Activated T-cell treated with anti-CD3 and anti-CD28 coated beads, Interleukin-2, amount 50 U/mL, for 72 hours (primary cell): ENCODE results near the gene SERPINB7. TPM values are rescaled to one million over a fixed set of nuclear protein-coding genes. Genes with fewer than 3 reads are reported as not detected.
A peak's percentile ranks its signal among the peaks of the same experiment; 100 is the strongest.

Source experiments
- ATAC-seq, 2 donors: fragments of 150-1000 bp; cut with Tn5 transposase; replicated peaks in 1 of 2; 2 replicates each; pipeline ENCODE4 v1.10.0; 2021; ENCODE audit warnings: moderate library complexity in 2 of 2, mild to moderate bottlenecking in 1 of 2
- DNase-seq, 2 donors: peaks; one replicate each; pipeline ENCODE4 v3.0.0; 2021 to 2022; ENCODE audit warnings: mixed read lengths in 1 of 2
- H3K27ac Mint-ChIP-seq: one replicate; pipeline ENCODE4 v1.8.0; 2022; ENCODE audit warnings: mild to moderate bottlenecking, moderate library complexity, mixed read lengths
- H3K27me3 Mint-ChIP-seq: one replicate; pipeline ENCODE4 v1.8.0; 2022; ENCODE audit warnings: low read depth, mixed read lengths
- H3K36me3 Mint-ChIP-seq, 2 donors: one replicate each; pipeline ENCODE4 v1.8.0; 2022; ENCODE audit warnings: mixed read lengths in 2 of 2, mild to moderate bottlenecking in 1 of 2; ENCODE audit not compliant: insufficient read depth in 2 of 2
- H3K4me1 Mint-ChIP-seq: one replicate; pipeline ENCODE4 v1.8.0; 2022; ENCODE audit warnings: low read depth, mixed read lengths
- H3K4me3 Mint-ChIP-seq, 2 donors: one replicate each; pipeline ENCODE4 v1.8.0; 2022; ENCODE audit warnings: mild to moderate bottlenecking in 2 of 2, mixed read lengths in 2 of 2, moderate library complexity in 2 of 2
- H3K9me3 Mint-ChIP-seq, 2 donors: one replicate each; pipeline ENCODE4 v1.8.0; 2022; ENCODE audit warnings: mixed read lengths in 2 of 2
- total RNA-seq, 2 donors: library from RNA; stranded (reverse); gene quantifications; one replicate each; pipeline ENCODE4 v1.2.3, GENCODE V29; 2022

Gene SERPINB7
- total RNA-seq, 2 donors from 2014 or later, result not detected

DNA sequence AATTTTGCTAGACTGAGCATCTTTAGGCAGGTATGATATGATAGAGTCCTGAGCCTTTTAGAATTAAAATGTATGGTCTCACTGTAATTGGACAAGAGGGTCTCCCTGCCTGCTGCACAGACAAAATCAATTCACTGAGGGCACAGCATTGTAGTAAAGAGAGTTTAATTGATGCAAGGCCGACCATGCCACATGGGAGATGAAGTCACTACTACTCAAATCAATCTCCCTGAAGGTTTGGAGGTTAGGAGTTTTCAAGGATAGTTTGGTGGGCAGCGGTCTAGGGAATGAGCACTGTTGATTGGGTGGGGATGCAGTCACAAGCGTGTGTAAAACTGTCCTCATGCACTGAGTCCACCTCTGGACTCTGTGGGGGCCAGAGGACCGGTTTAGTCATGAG is 26.1 kb downstream of the SERPINB7 start:
- no peaks in the 10 kb centered on the region for H3K36me3 Mint-ChIP-seq
- no peaks in the 10 kb centered on the region for H3K27me3 Mint-ChIP-seq
- ATAC-seq, result no peak

DNA sequence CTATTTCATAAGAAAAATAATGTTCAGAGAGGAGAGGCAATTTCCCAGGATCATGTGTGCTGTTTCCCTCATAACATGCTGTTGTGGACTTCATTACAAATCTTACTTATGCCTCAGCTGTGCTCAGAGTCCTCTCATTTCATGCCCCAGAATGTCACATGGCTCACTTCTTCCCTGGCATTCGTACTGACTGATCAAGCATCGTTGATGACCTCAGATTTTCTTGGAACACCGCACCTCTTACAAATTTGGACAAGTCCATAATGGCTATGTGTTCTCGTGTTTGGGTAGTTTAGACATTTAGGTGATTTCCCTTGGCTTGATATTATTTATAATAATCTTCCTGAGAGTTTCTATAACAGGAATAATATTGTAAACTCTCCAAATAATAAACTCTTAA is 32.9 kb downstream of the SERPINB7 start:
- Mint-ChIP-seq H3K4me1 (no peaks in the 10 kb centered on the region), H3K9me3 (no peaks in the 10 kb centered on the region), H3K36me3 (no peaks in the 10 kb centered on the region), H3K27ac (no peak overlapping the region), H3K27me3 (no peaks in the 10 kb centered on the region), H3K4me3 (no peak overlapping the region)
- ATAC-seq (no peak), DNase-seq (no peak)

More for the DNA sequence above, 26.1 kb downstream of the SERPINB7 start:
- Mint-ChIP-seq H3K4me1 (no peaks in the 10 kb centered on the region), H3K9me3 (no peaks in the 10 kb centered on the region), H3K27ac (no peak overlapping the region), H3K4me3 (no peak overlapping the region)
- DNase-seq, result no peak

DNA sequence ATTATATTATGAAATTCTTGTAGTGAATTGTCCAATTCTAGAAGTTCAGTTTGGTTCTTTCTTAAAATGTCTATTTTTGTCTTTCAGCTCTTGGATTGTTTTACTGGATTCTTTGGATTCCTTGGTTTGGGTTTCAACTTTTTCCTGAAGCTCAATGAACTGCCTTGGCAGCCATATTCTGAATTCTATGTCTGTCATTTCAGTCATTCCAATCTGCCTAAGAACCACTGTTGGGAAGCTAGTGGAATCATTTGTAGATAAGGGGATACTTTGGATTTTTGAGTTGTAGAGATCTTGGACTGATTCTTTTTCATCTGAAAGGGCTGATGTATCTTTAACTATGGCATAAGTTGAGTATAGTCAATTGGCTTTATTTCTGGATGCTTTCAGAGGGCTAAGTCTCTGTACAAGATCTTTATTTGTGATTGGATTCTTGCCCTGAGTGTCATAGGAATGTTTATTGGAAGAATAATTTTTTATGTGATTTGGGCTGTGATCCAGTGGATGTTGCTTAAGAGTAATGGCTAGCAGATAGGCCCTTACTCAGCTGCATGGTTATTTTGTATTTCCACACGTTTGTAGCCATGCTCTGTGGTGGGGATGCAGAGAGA is 42.3 kb downstream of the SERPINB7 start:
- Mint-ChIP-seq H3K27me3 (peaks cover 34% of the 10 kb centered on the region), H3K9me3 (peaks cover 9 to 12% of the 10 kb centered on the region in 2 donors), H3K4me1 (peaks cover 11% of the 10 kb centered on the region), H3K4me3 (no peak overlapping the region), H3K27ac (no peak overlapping the region), H3K36me3 (peaks cover 3 to 7% of the 10 kb centered on the region in 2 donors)
- DNase-seq (no peak), ATAC-seq (no peak)

DNA sequence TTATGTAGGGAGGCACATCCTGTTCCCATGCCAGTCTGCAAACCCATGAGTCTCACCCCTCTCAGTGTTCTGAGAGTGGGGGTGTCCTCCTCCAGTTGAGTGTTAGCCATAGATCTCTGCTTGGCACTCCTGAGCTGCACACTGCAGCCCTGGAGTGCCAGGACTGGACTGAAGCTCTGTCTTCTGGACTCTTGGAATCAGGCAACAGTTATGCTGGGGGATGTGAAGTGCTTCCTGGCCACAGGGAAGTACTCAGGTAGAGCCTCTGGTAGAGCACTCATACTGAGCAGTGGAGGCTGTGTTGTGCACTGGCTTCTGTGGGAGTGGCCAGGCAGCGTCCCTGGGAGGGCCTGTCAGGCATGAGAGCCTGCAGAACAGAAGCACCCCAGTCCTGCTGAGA is 43.0 kb downstream of the SERPINB7 start:
- peaks cover 11% of the 10 kb centered on the region for H3K4me1 Mint-ChIP-seq
- H3K27ac Mint-ChIP-seq, result no peak overlapping the region
- peaks cover 9 to 12% of the 10 kb centered on the region in 2 donors for H3K9me3 Mint-ChIP-seq
- no peak for DNase-seq
- peaks cover 3 to 7% of the 10 kb centered on the region in 2 donors for H3K36me3 Mint-ChIP-seq
- ATAC-seq, result no peak
- H3K27me3 Mint-ChIP-seq, result peaks cover 34% of the 10 kb centered on the region
- no peak overlapping the region for H3K4me3 Mint-ChIP-seq

DNA sequence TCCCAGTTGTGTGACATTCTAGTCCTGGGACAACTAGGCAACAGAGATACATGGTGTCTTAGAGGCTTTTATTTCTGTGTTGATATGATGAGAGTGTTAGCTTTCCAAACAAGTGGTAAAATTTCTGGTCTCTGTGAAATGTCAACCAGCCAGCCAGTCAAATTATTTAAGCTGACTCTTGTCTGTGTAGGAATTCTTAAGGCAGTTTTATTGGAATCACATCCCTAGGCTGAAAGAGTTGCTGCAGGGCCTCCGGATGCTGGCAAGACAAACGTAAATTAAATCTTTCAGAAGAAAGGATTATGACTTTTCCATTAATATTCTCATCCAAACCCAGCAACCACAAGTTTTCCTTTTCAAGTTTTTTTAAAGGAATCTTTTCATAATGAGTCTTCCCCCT is 44.6 kb downstream of the SERPINB7 start:
- H3K4me3 Mint-ChIP-seq, result no peak overlapping the region
- H3K9me3 Mint-ChIP-seq, result peaks cover 7 to 12% of the 10 kb centered on the region in 2 donors
- no peak for ATAC-seq
- peaks cover 3 to 7% of the 10 kb centered on the region in 2 donors for H3K36me3 Mint-ChIP-seq
- no peak overlapping the region for H3K27ac Mint-ChIP-seq
- peaks cover 7% of the 10 kb centered on the region for H3K4me1 Mint-ChIP-seq
- DNase-seq, result no peak
- H3K27me3 Mint-ChIP-seq, result peaks cover 29% of the 10 kb centered on the region

DNA sequence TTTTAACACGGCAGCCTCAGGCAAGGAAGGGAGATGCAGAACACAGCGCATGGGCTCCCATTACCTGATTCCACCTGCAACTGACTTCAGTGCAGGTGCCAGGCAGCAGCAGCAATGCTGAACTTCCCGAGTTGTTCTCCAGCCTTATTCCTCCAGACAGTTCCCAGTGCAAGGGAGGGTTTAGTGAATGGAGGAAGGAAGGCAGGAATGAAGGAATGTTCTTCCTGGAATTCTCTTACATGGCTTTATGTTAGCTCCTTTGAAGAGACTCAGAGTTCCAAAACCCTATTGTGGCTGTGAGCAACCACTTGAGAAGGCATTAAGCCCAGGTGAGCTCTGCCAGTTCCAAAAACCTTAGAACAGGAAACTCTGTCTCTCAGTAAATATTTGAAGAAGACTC is 45.5 kb downstream of the SERPINB7 start:
- peaks cover 3 to 7% of the 10 kb centered on the region in 2 donors for H3K36me3 Mint-ChIP-seq
- H3K4me1 Mint-ChIP-seq, result no peaks in the 10 kb centered on the region
- ATAC-seq (no peak), DNase-seq (no peak)
- no peak overlapping the region for H3K4me3 Mint-ChIP-seq
- H3K27ac Mint-ChIP-seq, result no peak overlapping the region
- H3K27me3 Mint-ChIP-seq, result peaks cover 27% of the 10 kb centered on the region
- peaks cover 2 to 10% of the 10 kb centered on the region in 2 donors for H3K9me3 Mint-ChIP-seq

DNA sequence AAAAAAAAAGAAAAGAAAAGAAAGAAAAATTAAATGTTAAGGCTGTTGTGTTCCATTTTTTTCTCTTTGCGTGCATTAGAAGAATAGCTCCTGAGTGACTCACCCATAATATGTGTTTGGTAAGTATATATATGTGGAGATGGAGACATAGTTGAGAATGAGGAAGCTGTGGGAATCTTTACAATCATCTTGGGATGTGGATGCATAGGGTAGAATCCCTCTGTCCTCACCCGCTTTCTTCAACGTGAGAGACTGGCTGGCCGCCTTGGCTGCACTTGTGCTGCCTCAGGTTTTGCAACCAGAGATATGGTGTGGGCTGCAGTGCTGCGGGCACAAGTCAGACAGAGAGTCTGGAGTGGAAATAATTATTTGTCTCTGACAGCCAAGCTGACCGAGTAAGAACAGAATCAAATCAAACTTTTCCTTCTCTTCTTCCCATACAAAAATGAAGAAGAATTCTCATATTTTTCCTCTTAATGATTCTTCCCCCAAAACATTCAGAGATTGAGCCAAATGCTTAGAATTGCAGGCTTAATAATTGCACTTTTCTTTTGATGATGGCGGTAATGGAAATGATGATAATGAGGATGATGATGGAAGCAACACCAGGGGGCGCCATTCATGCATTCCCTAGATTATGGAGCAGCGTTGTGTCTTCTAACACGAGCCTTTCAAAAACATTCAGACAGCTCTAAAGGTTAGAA is 48.5 kb downstream of the SERPINB7 start:
- H3K36me3 Mint-ChIP-seq, result no peaks in the 10 kb centered on the region
- H3K4me3 Mint-ChIP-seq, result no peak overlapping the region
- ATAC-seq (no peak), DNase-seq (peak; percentile 36 to 40)
- no peaks in the 10 kb centered on the region for H3K4me1 Mint-ChIP-seq
- peaks cover 0 to under 1% of the 10 kb centered on the region in 2 donors for H3K9me3 Mint-ChIP-seq
- H3K27me3 Mint-ChIP-seq, result peaks cover 30% of the 10 kb centered on the region
- no peak overlapping the region for H3K27ac Mint-ChIP-seq

DNA sequence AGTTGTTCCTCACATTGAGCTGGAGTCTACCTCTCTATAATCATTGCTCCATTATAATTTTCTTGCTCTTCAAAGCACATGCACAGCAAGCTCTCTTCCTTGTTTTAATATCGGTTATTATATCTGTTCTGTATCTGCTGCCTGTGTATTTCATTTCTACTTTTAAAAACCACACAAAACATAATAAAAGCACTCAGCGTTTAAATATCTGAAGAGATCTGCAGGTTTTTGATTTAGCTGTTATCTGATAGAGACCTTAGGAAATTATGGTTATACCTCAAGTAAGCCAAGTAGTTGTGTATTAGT is 49.0 kb downstream of the SERPINB7 start:
- Mint-ChIP-seq H3K27me3 (peaks cover 31% of the 10 kb centered on the region), H3K27ac (no peak overlapping the region), H3K4me1 (no peaks in the 10 kb centered on the region), H3K9me3 (no peaks in the 10 kb centered on the region), H3K36me3 (no peaks in the 10 kb centered on the region), H3K4me3 (no peak overlapping the region)
- ATAC-seq (no peak), DNase-seq (no peak)

DNA sequence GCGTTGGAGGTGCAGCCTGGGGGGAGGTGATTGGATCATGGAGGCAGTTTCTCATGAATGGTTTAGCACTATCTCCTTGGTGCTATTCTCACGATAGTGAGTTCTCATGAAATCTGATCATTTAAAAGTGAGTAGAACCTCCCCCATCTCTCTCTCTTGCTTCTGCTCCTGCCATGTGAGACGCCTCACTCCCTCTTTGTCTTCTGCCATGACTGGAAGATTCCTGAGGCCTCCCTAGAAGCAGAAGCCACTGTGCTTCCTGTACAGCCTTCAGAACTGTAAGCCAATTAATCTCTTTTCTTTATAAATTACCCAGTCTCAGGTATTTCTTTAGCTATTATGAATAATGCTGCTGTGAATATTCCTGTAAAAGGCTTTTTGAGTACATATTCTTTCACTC is 52.9 kb downstream of the SERPINB7 start:
- no peak overlapping the region for H3K27ac Mint-ChIP-seq
- ATAC-seq (no peak), DNase-seq (no peak)
- peaks cover 44% of the 10 kb centered on the region for H3K27me3 Mint-ChIP-seq
- H3K9me3 Mint-ChIP-seq, result no peaks in the 10 kb centered on the region
- peaks cover 24% of the 10 kb centered on the region for H3K4me1 Mint-ChIP-seq
- no peak overlapping the region for H3K4me3 Mint-ChIP-seq
- no peaks in the 10 kb centered on the region for H3K36me3 Mint-ChIP-seq

DNA sequence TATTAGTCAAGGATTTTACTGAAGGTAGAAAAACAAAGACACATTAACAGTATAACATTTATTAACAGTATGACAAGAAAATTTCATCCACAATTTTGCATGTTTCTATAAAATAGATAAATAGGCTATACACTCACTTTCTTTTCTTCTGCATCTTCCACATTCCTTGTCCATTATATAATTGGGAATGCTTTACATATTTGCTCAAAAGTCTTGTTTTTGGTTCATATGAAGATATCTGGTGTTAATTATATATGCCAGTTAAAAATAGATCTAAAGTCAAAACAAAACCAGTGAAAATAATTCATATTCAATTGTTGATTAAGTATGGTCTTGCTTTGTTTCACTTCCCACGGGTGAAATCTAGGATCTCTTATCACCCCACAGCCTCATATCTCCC is 53.4 kb downstream of the SERPINB7 start:
- Mint-ChIP-seq H3K36me3 (no peaks in the 10 kb centered on the region), H3K9me3 (no peaks in the 10 kb centered on the region), H3K4me3 (no peak overlapping the region), H3K27me3 (peaks cover 46% of the 10 kb centered on the region), H3K4me1 (peaks cover 24% of the 10 kb centered on the region), H3K27ac (no peak overlapping the region)
- ATAC-seq (no peak), DNase-seq (no peak)

DNA sequence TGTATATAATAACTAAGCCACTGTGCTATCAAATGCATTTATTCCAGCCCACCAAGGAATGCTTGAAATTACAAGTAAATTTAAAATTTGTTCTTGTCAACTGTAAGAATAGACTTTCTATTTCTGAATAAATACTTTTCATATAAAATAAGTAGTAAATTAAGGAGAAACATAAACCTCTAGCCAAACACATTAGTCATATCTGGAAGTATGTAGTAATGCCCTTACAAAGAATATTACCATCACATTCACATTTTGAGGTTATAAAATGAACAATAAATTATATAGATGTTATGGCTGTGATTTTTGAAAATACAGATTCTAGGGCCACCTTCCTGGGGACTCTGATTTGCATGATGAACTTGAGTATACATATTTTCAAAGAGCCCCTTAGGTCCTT is 54.7 kb downstream of the SERPINB7 start:
- Mint-ChIP-seq H3K4me1 (peaks cover 24% of the 10 kb centered on the region), H3K9me3 (no peaks in the 10 kb centered on the region), H3K36me3 (no peaks in the 10 kb centered on the region), H3K27ac (no peak overlapping the region), H3K4me3 (no peak overlapping the region), H3K27me3 (peaks cover 58% of the 10 kb centered on the region)
- ATAC-seq, result no peak
- DNase-seq, result no peak

DNA sequence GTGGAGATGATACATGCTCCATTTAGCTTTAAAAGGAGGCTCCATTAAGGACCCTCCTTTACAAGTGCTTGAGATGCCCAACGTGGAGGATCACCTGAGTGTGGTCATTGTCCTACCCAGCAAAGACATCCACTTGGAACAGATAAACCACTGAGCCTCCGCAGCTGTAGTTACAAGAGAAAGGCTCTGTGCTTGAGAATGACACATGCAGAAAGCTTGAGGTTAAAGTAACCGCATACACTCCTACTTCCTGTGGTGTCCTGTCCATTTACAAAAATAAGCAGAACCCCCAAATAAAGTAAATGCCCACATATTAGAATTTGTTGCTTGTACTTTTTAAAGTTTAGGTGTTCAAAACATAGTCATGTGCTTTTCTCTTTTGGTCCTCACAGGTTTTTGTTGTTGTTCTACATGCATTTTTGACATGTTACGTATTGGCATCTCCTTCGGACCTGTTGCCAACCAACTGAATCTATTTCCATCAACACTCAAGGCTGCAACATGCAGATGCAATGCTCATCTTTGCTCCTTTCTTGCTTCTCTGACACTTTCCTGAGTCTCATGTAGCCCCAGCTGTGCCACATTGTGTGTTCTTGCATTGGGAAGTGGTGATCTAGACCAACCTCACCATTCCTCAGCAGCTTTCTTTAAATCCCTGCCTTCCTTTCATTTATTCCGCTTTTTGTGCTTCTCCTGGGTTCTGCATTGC is 56.0 kb downstream of the SERPINB7 start:
- Mint-ChIP-seq H3K27ac (no peak overlapping the region), H3K4me3 (no peak overlapping the region), H3K4me1 (peaks cover 24% of the 10 kb centered on the region), H3K9me3 (no peaks in the 10 kb centered on the region), H3K27me3 (peaks cover 52% of the 10 kb centered on the region), H3K36me3 (no peaks in the 10 kb centered on the region)
- ATAC-seq (peak; percentile 44 to 48), DNase-seq (no peak)

DNA sequence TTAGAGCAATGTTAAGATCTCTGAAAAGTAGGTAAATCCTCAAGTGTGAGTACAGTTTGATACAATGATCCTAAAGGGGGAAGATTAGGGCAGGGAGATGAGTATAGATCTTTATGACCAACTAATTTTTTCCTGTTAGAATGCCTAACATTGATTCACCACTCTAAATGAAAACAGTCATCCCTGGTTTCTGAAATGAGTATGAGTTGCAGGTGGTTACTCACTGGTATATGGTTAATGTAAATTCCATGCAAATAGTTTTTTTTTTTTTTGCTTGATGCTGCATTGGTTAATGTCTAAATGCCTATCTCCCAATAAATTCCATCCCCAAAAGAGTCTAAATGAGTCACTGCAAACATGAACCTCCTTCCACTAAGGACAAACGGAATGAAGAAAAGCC is 57.3 kb downstream of the SERPINB7 start:
- no peak for DNase-seq

More for the DNA sequence above, 57.3 kb downstream of the SERPINB7 start:
- H3K4me1 Mint-ChIP-seq, result peaks cover 24% of the 10 kb centered on the region
- no peaks in the 10 kb centered on the region for H3K9me3 Mint-ChIP-seq
- peak; percentile 91 to 93 for ATAC-seq
- no peak overlapping the region for H3K27ac Mint-ChIP-seq
- H3K27me3 Mint-ChIP-seq, result peaks cover 57% of the 10 kb centered on the region
- H3K4me3 Mint-ChIP-seq, result no peak overlapping the region
- H3K36me3 Mint-ChIP-seq, result no peaks in the 10 kb centered on the region
